HG03066 (cell line): ENCODE measurements around the gene DHX16.
"Not testable (repeated sequence)": the region's sequence is repeated elsewhere in the genome, so short reads cannot be mapped to it uniquely, and the experiment has no call there.

ENCODE experiments used
- ATAC-seq: cut with Tn5 transposase; IDR thresholded peaks from one replicate; pipeline ENCODE4 v1.9.1; 2021; ENCODE audit warnings: low read depth; ENCODE audit not compliant: unreplicated experiment

The DHX16 gene

GRCh38 chr6:30672445-30673253, at the start of gene DHX16:
Gene DHX16 (minus strand): TSS chr6:30673006. CDS start chr6:30672841, 165 bp downstream.
- ATAC-seq: peak; percentile 78

DNA sequence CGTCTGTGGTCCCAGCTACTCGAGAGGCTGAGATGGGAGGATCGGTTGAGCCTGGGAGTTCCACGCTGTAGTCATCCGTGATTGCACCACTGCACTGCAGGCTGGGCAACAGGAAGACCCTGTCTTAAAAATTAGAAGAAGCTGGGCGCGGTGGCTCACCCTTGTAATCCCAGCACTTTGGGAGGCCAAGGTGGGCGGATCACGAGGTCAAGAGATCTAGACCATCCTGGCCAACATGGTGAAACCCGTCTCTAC, 49.1 kb upstream of the DHX16 start:
- not testable (repeated sequence) for ATAC-seq

DNA sequence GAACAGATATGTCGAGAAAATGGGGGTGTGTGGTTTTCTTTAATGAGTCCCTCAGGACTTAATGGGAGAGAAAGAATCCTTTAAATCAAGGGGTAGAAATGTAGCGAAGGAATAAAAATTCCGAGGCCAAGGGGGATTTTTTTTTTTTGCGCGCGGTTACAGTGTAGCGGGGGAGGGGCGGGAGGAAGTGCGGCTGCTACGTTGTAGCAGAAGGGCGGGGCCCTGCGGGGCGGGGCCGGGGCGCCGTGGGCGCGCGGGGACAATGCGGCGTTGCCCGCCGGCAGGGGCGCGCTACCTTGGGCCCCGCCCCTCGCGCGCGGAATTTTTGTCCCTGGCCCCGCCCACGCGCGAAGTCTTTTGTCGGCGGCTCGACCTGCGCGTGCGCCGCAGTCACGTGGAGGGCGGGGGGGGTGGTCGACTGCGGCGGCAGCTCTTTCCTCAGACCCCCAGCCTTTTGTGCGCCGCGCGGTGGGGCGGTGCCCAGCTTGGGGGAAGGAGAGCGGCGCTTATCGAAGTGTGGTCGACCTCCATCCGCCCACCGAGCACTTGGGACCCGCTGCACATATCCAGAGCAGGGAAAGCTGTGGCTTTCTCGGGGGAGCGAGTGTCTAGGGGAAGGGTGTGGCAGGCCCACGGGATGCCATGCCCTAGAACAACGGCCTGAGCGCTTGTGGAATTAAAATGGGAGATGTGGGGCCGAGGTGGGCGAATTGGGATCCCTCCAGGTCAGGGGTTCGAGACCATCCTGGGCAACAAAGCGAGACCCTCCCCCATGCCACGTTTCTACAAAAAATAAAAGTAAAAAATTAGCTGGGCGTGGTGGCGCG, 48.6 kb upstream of the DHX16 start:
- ATAC-seq: no peak

- no peak for ATAC-seq
Measured at GRCh38 chr6:30720738-30721197, 48.0 kb upstream of the DHX16 start.

- peak; percentile 38 for ATAC-seq
Measured at GRCh38 chr6:30719791-30720737, 47.3 kb upstream of the DHX16 start, which contains the start of gene TUBB. Gene TUBB (plus strand): TSS chr6:30720352. CDS start chr6:30720507, 155 bp downstream.

DNA sequence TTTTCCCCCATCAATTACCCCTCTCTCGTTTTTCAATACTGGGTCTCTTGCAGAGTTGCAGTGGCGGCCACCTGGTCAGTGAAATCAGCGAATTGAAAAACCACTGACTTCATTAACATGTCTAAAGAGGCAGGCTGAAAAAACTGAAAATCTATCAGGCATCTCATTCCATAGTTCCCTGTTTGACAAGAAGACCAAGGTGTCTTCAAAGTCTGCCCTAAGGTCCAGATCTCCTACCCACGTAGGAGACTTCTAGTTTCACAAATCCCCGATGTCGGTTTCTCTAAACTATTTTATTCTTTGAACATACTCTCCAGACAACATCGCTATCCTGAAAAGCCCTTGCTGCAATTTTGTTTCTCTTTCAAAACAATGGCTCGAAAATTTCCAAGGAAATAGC, 46.5 kb upstream of the DHX16 start:
- no peak for ATAC-seq

GRCh38 chr6:30717845-30718720, 45.3 kb upstream of the DHX16 start:
- not testable (repeated sequence) for ATAC-seq

DNA sequence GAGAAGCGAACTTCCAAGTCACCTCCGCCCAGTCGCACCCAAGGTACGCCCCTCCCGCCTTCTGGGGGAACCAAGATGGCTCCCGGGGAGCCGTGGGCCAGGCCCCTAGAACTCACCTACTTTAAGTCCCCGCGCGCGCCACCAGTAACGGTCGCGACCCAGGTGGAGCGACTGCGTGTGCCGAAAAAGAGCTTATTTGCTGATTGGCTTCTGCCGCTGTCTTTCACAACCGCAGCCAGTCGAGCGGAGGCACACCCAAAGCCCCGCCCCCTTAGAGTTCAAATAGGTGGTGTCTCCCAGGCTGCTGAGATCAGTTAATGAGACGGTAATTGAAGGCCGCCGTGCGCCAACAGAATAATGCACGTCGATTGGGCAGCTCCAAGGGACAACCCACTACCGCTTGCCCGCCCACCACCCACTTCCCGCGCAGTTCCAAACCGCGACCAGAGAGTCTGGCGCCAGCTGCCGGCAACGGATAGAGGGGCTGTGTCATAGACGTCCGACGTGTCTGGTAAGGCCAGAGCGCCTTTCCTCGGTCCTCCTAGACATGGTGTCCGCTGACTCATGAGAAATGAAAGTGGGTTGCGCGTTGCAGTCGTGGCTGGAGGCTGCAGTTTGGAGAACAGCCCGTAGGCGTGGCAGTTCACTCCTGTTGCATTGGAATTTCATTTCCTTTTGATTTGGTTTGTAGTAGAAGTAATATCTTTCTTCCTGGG, 44.5 kb upstream of the DHX16 start, which contains the start of gene MDC1:
MDC1 (minus strand) TSS at position 153 of the 716 bp plus-strand sequence. CDS start 2,106 bp downstream, outside the sequence.
- peak; percentile 68 for ATAC-seq

DNA sequence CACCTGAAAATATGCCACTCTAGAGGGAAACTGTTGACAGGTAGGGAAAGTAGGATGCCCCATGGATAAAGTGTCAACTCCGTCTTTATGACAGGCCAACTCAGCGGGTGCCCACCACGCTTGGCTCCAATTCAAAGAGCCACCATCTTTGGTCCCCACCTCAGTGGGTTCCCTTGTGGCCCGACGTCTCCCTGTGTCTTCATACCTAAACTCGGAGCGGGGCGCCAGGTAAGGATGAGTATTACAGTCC, 44.0 kb upstream of the DHX16 start:
- ATAC-seq: no peak

- ATAC-seq: no peak
Measured at GRCh38 chr6:30714263-30714662, 41.5 kb upstream of the DHX16 start.

- ATAC-seq: no peak
Measured at GRCh38 chr6:30712441-30712945, 39.7 kb upstream of the DHX16 start.

DNA sequence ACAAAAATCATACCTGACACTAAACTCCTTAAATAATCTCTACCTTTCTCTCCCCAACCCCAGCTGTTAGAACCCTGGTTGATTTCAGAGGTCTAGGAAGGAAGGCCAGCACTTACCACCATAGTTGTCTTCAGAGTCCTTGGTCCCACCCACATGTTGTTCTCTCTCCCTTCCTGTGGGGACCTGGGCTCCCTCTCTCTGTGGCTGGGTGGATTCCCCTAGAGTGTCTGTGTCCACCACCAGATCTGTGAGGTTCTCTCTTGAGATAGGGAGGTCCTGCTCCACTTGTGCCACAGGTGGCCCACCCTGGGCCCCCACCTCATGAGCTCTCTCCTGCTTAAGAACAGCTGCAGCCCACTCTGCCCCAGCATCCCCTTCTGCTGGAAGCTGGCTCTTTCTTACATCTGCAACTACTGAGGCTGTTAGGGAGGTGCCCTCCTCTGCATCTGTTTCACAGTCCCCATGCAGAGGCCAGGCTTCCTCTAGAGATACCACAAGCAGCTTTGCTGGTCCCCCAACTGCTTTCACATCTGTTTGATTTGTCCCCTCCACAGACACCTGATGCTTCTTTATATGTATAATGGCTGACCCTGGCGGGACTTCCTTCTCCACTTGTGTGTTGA, 39.1 kb upstream of the DHX16 start:
- ATAC-seq: no peak

- ATAC-seq: no peak
Measured at GRCh38 chr6:30709101-30709868, 36.5 kb upstream of the DHX16 start.

DNA sequence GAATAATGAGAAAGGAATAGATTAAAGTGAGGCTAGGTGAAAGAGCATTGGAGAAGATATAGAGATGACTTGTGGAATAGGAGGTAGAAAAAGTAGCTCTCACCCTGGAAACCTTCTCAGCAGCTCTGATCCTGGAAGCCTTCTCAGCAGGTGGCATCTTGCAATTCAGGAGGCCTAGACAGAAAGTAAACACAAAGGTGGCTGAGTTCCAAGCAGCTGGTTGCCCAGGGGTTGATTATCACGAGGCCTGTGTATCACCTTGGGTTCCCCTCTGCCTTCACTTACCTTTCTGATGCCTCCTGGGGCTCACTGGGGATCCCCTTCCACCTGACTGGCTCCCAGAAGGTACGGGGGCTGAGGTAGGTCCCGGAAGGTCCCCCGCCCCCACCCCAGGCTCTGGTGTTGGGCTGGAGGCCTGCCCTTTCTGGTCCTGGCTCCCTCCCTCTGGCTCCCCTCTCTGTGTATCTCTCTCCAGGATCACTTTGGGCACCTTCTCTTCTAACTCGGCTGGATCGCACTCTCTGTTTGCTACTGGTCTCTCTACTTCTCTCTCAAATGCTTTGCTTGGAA, 34.6 kb upstream of the DHX16 start:
- no peak for ATAC-seq

DNA sequence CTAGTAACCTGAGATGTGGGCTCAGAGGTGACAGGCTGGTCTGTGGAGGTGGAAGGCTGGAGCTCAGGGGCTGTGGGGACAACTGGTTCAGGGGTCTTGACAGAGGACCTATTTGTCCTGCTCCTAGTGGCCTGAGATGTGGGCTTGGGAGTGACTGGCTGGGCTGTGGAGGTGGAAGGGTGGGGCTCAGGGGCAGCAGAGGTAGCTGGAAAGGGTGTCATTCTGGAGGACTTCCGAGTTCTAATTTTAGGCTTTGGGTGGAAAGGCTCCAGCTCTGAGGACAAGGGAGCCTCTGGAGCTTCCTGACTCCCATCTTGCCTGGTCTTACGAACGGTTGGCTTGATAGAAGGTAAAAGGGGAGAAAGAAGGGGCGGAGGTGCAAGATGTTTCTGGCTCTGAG, 32.8 kb upstream of the DHX16 start:
- ATAC-seq: no peak

DNA sequence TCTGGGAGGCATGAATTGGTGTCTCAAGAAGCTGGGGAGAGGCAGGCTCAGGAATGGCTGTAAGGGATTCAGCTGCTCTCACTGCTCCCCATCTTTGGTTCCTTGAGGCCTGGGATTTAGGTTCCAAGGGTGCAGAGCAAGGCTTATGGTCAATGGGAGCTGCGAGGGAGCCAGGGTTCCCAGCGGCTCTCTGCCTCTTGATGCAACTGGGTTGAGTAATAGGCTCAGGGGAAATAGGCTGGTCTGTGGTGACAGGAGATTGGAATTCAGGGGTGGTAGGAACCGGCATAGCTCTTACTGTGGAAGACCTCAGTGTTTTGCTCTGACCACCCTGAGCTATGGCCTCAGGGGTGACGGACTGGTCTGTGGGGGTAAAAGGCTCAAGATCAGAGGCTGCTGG, 31.0 kb upstream of the DHX16 start:
- no peak for ATAC-seq

- no peak for ATAC-seq
Measured at GRCh38 chr6:30703011-30703410, 30.2 kb upstream of the DHX16 start.

DNA sequence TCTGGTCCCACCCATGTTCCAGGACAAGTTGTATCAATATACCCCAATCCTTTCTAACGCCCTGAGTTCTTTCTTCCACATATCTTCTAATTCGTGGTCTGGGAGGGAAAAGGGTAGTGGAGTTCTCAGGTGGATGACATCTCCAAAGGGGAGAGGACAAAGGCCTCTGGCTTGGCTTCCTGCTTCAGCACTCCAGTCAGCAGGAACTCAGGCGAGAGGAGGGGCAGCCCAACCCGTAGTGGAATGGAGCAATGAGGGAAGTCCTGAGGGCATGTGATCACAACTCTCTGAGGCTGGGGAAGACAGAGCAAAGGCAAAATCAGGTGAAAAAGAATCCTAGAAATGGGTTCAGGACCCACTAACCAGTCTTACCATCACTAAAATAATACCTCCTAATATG, 27.5 kb upstream of the DHX16 start:
- ATAC-seq: no peak
